ENCODE results near the gene SCTR.

Gene SCTR

GRCh38 chr2:119472749-119473148 is 51.5 kb downstream of the SCTR start:
- DNase-seq, result no peak

GRCh38 chr2:119469661-119470297 is 54.5 kb downstream of the SCTR start:
- no peak for DNase-seq

GRCh38 chr2:119469131-119469530 is 55.2 kb downstream of the SCTR start:
- no peak for DNase-seq

- no peak for DNase-seq
These were observed 55.9 kb downstream of the SCTR start for GRCh38 chr2:119468154-119468955.

GRCh38 chr2:119466373-119466772 is 57.9 kb downstream of the SCTR start:
- DNase-seq, result no peak

- no peak for DNase-seq
These were observed 58.6 kb downstream of the SCTR start for GRCh38 chr2:119465687-119466086.

- DNase-seq, result no peak
These were observed 59.3 kb downstream of the SCTR start for GRCh38 chr2:119464981-119465380.

- no peak for DNase-seq
These were observed 60.3 kb downstream of the SCTR start for GRCh38 chr2:119463990-119464389.

- DNase-seq, result no peak
These were observed 61.1 kb downstream of the SCTR start for GRCh38 chr2:119463136-119463535.

- no peak for DNase-seq
These were observed 61.7 kb downstream of the SCTR start for GRCh38 chr2:119462574-119462973.

GRCh38 chr2:119461811-119462210 is 62.5 kb downstream of the SCTR start:
- DNase-seq, result no peak

GRCh38 chr2:119460076-119460475 is 64.2 kb downstream of the SCTR start:
- DNase-seq, result no peak

- no peak for DNase-seq
These were observed 69.1 kb downstream of the SCTR start for GRCh38 chr2:119455066-119455718.

GRCh38 chr2:119453972-119454593 is 70.2 kb downstream of the SCTR start:
- DNase-seq, result no peak

- DNase-seq, result no peak
These were observed 72.8 kb downstream of the SCTR start for GRCh38 chr2:119451336-119452050.

GRCh38 chr2:119449521-119449920 is 74.8 kb downstream of the SCTR start:
- no peak for DNase-seq

GRCh38 chr2:119448427-119449141 is 75.7 kb downstream of the SCTR start:
- DNase-seq, result no peak

GRCh38 chr2:119446037-119446436 is 78.2 kb downstream of the SCTR start:
- no peak for DNase-seq

GRCh38 chr2:119442850-119443249 is 81.4 kb downstream of the SCTR start:
- DNase-seq, result no peak

GRCh38 chr2:119442226-119442619 is 82.1 kb downstream of the SCTR start:
- DNase-seq, result no peak

GRCh38 chr2:119441376-119442225 is 82.7 kb downstream of the SCTR start:
- no peak for DNase-seq
